Cardiac fibroblast (primary cell): Measurements from ENCODE around the gene KRTAP20-4.
A peak's percentile ranks its signal among the peaks of the same experiment; 100 is the strongest.

Source experiments
- DNase-seq, 2 donors: peaks; one replicate each; pipeline versions ENCODE4 v3.0.0 to v3.0.0-alpha.2; 2010; ENCODE audit warnings: low read depth in 2 of 2
- H3K4me3 ChIP-seq, 2 donors: replicated peaks in 1 of 2; 1 replicate in 1 of 2; 2 replicates in 1 of 2; pipeline ENCODE4 v1.5.1; 2011; ENCODE audit warnings: low read depth in 2 of 2, low read length in 2 of 2, mild to moderate bottlenecking in 2 of 2, moderate library complexity in 1 of 2
- TF ChIP-seq, protein P1 (sequence below): IDR thresholded peaks from one replicate; pipeline ENCODE4 v1.5.1; 2011; ENCODE audit warnings: low read depth, mild to moderate bottlenecking, low read length, inconsistent platforms

KRTAP20-4 gene

DNA sequence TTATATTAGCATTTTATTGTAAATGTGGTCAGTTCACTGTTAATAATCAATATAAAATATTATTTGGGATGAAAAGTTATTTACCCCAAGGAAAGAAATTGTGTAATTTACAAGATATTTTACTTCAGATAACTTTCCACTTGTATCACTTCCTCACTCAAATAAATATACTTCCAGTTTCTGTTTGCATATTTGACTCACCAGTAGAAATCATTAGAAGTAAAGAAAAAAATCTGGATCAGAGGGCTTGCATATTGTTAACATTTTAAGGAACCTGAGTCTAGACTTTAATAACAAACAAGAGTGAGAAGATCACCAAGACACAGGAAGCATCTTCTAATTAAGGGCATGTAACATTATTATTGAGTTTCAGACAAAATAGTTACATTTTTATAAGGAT lies 347 bp upstream of the KRTAP20-4 start:
- no peak for DNase-seq
- no peak overlapping the region for H3K4me3 ChIP-seq
- TF ChIP-seq, protein P1, sequence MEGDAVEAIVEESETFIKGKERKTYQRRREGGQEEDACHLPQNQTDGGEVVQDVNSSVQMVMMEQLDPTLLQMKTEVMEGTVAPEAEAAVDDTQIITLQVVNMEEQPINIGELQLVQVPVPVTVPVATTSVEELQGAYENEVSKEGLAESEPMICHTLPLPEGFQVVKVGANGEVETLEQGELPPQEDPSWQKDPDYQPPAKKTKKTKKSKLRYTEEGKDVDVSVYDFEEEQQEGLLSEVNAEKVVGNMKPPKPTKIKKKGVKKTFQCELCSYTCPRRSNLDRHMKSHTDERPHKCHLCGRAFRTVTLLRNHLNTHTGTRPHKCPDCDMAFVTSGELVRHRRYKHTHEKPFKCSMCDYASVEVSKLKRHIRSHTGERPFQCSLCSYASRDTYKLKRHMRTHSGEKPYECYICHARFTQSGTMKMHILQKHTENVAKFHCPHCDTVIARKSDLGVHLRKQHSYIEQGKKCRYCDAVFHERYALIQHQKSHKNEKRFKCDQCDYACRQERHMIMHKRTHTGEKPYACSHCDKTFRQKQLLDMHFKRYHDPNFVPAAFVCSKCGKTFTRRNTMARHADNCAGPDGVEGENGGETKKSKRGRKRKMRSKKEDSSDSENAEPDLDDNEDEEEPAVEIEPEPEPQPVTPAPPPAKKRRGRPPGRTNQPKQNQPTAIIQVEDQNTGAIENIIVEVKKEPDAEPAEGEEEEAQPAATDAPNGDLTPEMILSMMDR = no peak

DNA sequence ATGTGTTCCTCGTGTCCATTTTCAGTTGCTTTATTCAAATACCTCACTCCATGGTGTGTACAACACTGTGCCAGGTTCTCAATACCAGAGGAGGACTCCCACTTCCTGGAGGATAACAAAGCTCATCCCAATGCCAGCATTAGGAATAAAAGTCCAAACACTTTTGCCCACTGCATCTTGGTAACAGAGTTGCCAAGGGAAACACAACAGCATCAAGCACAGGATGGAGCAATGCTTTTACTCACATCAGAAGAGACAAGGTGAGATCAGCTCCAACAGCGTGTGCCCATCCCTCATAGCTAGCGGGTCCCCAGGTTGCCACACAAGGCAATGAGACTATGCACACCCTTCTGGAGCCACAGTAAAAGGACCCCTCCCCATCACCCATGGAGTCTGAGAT lies 2.9 kb downstream of the KRTAP20-4 start:
- no peak for DNase-seq
- TF ChIP-seq, protein P1 = no peak
- H3K4me3 ChIP-seq = no peak overlapping the region

DNA sequence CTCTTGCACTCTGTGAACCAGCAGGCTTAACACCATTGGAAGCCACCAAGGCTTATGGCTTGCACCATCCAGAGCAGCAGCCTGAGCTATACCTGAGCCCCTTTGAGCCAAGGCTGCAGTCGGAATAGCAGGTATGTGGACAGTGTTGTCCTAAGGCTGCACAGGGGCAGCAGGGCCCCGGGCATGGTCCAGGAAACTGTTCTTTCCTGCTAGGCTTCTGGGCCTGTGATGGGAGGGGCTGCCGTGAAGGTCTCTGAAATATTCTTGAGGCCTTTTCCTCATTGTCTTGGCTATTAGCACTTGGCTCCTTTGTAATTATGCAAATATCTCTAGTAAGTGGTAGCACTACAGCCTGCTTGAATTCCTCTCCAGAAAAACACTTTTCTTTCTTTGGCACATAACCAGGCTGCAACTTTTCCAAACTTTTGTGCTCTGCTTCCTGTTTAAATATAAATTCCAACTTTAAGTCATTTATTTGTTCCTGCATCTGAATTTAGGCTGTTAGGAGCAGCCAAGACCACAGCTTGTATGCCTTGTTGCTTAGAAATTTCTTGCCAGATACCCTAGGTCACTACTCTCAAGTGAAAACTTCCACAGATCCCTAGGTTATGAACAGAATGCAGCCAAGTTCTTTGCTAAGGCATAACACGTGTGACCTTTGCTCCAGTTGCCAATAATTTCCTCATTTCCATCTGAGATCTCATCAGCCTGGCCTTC lies 5.2 kb downstream of the KRTAP20-4 start:
- no peak for DNase-seq
- H3K4me3 ChIP-seq = no peak overlapping the region
- TF ChIP-seq, protein P1 = no peak

DNA sequence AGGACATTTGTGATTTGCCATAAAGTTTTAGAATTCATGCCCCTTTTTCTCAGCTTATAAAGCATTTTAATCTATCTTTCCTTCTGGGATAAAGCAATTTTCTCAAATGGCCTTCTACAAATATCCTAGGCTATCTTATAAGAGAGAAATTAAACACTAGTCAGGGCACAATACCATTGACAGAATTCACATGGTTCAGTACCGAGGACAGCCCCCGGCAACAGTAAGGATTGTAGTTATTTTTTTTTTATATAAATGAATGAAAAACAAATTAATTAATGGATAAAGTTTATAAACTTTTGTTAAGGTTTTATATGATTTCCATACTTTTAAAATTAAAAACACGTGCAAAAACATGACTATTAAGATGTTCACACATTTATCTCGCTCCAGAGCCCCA lies 7.7 kb downstream of the KRTAP20-4 start:
- DNase-seq = no peak
- no peak overlapping the region for H3K4me3 ChIP-seq
- TF ChIP-seq, protein P1 = no peak

DNA sequence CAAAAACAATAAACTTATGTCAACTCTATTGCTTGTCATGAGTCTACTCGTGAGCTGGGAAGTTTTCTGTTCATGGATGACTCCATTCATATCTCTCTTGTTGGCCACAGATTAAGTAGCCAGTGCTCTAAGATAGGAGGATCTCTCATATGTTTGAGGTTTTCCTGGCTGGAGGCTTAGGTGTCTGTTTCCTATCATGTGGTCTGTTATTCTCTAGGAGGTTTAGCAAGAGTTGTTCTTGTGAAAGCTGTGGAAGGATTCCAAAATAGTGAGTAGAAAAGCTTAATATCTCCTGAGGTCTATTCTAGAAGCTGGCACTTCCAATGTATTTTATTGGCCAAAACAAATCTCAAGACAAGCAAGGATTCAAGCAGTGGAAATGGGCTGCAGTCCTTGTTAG lies 8.8 kb downstream of the KRTAP20-4 start:
- H3K4me3 ChIP-seq = no peak overlapping the region
- TF ChIP-seq, protein P1 = no peak
- DNase-seq = peak in 1 of 2 donors; percentile 0

DNA sequence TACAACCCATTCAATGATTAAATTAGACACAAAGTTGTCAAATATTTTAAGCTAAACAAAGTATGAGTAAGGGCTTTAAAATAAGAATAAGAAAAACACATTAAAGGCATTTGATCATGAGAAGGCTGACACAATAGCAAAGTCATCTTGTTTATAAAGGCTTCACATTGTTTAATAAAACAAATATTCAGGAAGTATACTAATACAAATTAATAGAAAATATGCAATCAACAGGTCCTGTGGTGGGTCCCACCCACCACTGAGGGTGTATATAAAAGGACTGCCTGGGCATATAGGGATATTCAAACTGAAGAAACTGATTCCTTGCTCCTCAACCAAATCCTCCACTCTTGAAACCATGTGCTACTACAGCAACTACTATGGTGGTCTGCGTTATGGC lies 14.5 kb downstream of the KRTAP20-4 start, which contains the start of gene KRTAP20-2:
KRTAP20-2 (plus strand) TSS at position 301 of the 400 bp plus-strand sequence; CDS start at position 359, 58 bp downstream.
- TF ChIP-seq, protein P1 = no peak
- no peak within 1 kb of the TSS for H3K4me3 ChIP-seq
- no peak for DNase-seq

DNA sequence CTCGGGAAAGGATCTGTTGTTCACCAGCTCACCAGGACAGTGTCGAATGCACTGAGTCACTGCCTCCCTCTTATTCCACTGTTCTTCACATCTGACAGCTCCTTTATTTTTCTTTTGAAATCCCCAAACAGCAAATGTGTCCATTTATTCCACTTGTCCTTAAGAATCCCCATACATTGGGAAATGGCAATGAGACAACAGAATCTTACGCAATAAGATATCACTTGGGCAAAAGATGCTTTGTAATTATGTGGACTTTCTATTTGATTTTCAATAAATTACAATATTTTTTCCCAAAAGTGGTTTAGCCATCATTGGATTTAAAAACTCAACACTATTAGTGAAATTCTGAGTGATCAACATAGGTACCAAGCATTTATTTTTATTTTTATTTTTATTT lies 18.3 kb downstream of the KRTAP20-4 start:
- DNase-seq = no peak
- TF ChIP-seq, protein P1 = no peak
- H3K4me3 ChIP-seq = no peak overlapping the region
